GM21576 (cell line): ENCODE data around the gene SHISA8.

ENCODE experiments used
- ATAC-seq: cut with Tn5 transposase; IDR thresholded peaks from one replicate; pipeline ENCODE4 v1.9.1; 2021; ENCODE audit warnings: mild to moderate bottlenecking, moderate library complexity; ENCODE audit not compliant: unreplicated experiment

The SHISA8 gene

GRCh38 chr22:41915786-41916493, 1.1 kb upstream of the SHISA8 start:
- ATAC-seq: no peak

DNA sequence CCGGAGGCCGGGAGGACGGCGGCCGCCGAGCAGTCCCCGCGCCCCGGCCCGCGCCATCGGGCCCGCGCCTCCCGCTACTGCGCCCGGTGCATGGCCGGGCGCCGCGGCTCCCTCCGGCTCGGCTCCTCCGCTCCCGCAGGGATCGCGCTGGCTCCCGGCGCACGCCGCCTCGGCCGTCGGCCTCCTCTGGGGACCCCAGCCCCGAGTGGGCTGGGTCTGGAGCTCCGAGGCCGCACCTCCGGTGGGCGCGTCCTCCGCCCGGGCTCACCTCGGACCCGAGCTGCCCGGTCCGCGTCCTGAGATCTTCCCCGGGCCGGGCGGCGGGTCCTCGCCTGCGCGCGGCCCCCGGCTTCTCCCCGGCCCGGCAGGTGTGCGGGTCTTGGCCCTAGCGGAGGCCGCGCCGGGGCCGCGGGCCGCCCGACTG, 251 bp downstream of the SHISA8 start:
- no peak for ATAC-seq

- no peak for ATAC-seq
These were observed 886 bp downstream of the SHISA8 start for GRCh38 chr22:41913842-41914534.

DNA sequence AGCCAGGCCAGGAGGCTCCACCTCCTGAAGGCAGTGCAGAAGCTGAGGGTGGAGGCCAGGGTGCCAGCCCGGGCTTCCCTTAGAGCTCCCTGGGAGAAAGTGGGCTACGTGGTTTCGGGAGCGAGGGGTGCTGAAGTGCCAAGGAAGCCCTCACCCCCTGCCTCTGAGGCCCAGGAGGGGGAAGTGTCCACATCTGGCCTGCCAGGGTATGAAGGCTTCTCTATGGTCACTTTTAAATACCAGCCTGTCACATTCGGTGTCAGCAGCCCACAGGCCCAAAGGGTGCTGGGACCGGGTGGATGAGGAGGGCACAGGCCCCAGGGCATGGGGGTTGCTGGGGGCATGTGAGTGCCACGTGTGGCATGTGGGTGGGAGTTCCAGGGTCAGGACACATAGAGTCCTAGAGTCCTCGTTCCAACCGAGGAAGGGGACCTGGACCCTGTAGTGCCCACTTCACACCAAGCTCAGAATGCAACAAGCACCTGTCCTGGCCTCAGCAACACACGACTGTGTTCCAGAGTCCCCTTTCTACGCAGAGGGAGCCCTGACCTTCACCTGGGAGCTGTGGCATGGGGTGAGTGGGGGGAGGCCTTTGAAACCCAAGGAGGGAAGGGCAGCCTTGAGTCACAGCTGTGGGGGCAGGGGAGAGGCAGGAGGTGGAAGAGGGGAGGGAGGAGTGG, 1.7 kb downstream of the SHISA8 start:
- no peak for ATAC-seq

DNA sequence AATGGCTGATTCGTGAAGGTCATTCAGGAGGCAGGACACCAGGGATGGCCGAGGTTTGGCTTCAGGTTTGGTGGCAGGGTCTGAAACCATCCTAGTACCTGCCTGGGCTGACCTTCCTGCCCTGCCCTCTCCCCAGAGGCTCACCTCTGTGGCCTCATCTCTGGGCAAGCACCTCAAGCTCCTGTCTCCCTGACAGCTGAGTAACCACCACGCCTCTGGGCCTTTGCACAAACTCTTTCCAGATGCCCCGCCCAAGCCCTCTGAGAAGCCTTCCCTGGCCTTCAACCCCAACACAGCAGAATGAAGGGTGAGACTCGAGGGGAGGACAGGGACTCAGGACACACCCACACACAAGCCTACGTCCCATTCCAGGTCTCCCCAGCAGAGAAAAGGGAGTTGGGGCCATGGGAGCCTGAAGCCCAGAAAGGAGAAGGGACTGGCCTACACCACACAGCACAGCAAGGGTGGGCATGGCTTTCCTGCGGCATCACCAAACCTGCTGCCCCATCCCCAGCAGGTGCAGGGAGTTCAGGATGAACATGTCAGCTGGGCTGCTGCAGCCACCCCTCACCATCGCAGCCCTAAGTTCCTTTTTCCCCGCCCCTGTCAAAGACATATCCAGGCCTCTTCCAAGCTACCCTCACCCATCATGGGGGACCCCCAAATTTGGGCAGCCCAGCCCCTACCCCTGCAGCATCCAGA, 2.4 kb downstream of the SHISA8 start:
- no peak for ATAC-seq

- no peak for ATAC-seq
These were observed 3.8 kb downstream of the SHISA8 start for GRCh38 chr22:41911001-41911611.

DNA sequence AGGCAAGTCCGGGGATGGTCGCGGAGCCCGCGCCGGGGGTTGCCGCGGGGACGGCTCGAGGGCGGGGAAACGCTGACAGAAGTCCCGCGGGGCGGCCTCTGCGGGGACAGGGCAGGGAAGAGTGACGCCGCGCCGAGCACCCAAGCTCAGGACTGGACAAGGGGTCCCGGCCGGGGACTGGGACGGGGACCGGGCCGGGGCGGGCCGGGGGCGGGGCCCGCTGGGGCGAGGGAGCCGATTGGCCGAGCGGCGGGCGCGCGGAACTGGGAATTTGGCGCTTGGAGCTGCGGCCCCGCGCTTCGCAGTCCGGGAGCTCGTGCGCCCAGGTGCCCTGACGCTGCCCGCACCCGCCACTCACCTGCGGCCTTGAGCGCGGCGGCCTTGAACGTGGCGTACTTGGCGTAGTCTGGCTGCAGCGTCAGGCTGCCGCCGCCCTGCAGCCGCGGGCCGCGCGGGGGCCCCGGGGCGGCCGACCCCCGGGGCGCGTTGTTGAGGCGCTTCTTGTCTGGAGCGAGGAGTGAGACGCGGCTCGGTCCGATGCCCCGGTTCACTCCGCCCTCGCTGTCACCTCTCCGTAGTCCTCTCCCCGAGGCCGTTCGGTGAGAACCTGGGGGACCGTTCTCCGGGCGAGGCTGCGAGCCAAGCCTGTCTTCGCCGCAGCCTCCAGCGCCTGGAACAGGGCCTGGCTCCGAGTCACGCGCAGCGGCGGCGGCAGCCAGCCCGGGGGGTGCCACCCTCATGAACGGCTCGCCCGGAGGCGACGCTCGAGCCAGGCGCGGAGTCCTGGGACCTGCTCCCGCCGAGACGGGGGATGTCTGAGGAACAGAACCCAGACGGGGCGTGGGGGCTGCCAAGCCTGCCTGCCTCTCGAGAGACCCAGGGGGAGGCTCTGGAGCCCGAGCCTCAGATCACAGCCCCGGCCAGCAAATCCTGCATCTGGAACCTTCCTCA, 4.5 kb downstream of the SHISA8 start:
- no peak for ATAC-seq

- no peak for ATAC-seq
These were observed 5.4 kb downstream of the SHISA8 start for GRCh38 chr22:41909310-41910049.

DNA sequence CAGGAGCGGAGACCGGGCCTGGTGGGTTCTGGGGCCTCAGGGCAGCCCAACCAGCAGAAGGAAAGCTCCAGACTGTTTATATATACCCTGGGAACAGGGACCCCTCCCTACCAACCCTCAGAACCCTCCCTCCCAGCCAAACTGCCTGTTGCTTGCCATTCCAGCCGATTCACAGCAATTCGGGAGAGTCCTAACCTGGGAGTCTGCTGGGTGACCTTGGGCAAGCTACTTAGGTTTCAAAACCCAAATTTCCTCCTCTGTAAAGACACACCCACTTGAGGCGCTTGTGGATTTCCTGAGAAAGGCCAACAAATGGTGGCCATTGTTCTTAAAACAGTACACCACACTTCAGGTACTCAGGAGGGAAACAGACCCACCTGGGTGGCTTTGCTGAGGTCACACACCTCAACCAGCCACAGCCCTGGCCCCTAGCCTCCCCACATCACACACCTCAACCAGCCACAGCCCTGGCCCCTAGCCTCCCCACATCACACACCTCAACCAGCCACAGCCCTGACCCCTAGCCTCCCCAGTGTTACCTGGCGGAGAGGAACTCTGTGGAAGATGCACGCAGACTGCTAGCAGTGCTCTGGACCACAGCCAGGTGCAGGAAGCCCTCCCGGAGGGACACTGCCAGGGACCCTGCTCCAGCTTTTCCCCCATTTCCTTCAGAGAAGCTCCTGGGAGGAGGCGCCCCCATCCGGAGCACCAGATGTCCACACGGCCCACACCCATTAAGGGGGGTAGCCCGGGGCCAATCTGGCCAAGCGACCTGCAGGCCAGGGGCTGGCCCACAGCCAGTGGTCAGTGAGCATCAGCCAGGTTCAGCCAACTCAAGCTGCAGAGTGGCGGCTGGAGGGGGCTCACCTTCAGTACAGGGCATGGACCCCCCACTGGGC, 6.2 kb downstream of the SHISA8 start:
- no peak for ATAC-seq

- ATAC-seq: no peak
These were observed 7.2 kb downstream of the SHISA8 start for GRCh38 chr22:41907436-41908401.

DNA sequence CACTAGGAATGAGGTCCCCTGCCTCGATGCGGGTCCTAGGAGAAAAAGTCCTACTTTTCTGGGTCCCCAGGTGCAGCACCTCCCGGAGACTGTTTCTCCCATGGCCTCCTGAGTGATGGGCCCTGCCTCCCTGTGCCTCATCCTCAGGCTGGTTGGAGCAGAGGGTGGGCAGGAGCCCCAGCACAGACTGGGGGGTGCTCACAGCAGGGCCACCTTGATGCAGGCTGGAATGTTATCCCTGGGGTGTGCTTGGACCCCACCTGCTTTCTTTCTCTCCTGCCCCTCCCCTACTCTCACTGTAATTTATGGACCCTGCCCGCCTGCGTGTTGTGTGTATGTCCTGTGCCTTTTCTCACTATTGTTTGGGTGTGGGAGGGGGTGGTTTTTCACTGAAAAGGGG, 8.1 kb downstream of the SHISA8 start:
- ATAC-seq: no peak

GRCh38 chr22:41905411-41906202, 9.3 kb downstream of the SHISA8 start:
- ATAC-seq: no peak

DNA sequence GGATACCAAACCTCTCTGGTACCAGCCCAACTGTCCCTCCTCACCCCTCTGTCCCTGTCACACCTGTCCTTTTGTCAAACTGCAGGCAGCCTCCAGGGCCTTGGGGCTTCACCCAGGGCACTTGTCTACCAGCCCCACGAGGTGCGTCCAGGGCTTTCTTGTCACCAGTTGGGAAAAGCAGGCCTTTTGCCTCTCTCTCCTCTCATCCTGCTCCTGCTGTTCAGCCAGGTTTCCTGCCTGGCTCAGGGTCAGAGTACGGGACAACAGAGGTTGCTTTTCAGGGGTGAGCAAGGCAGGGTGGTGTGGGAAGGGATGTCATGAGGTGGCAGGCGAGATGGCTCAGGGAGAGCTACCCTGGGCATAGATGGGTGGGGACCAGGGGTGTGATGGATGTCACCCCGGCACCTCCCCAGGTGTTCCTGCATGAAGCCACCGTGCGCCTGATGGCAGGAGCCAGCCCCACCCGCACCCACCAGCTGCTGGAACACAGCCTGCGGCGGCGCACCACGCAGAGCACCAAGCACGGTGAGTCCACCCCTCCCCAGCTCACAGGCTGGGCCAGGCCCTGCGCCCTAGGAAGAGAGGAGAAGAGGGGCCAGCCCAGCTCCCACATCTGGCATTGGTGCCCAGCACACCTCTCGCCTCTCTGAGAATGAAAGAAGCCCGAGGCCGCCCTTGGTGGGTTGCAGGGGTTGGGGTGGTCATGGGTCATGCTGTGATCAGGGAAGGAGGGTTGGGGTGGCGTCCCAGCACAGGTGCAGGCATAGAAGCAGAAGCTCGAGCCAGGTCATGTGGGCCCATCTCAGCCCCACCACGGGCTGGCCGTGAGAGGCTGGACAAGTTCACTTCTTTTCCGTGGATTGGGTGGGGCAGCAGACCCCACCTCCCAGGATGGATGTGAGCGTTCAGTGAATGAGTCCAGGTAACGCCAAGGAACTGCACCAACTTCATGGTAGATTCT, 10.1 kb downstream of the SHISA8 start:
- no peak for ATAC-seq

DNA sequence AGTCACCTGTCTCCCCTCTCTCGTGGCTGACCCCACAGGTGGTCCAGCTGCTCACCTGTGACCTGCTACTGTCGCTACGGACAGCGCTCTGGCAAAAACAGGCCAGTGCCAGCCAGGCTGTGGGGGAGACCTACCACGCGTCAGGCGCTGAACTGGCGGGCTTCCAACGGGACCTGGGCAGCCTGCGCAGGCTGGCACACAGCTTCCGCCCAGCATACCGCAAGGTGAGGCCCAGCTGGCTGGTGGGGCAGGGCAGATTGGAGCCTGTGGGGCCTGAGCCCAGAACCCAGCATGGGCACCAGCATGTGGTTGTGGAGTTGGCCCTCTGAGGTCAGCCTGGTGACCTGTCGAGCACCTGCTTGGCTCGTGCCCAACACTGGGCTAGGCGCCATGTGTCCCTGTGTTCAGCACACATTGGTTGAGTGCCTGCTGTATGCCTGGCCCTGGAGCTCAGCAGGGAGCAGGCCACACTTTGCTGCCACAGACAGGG, 11.9 kb downstream of the SHISA8 start:
- ATAC-seq: no peak

GRCh38 chr22:41902016-41902415, 12.9 kb downstream of the SHISA8 start:
- no peak for ATAC-seq
